ENCODE measurements around the gene QSER1. TPM values are rescaled to one million over a fixed set of nuclear protein-coding genes. Genes with fewer than 3 reads are reported as not detected.

The QSER1 gene
- total RNA-seq, 4 donors from 2014 or later, result 27.0 to 89.0 (median 49.5) TPM

DNA sequence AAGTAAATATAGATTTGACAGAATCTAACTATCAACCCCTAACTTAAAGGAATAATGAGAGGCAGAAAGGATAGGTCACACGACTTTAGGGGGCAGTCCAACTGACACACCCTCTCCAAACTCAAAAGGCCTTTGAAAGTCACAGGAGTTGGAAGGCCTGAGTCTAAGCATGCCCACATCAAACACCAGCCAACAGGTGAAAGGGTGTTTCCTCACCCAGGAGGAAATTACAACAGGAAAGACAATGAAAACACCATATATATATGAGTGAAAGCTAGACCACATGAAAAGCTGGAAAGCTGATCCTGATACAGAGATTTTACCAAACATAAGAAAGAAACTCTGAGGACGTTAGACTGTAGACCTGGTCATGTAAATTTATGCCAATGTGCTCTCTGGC, 112.6 kb downstream of the QSER1 start:
- Histone ChIP-seq H3K27me3 (no peaks in the 10 kb centered on the region), H3K9me3 (no peaks in the 10 kb centered on the region), H3K4me1 (no peaks in the 10 kb centered on the region), H3K36me3 (no peaks in the 10 kb centered on the region), H3K27ac (no peak overlapping the region), H3K4me3 (no peak overlapping the region)
- no peak for DNase-seq (ENCODE audit: low spot score in 2 of 2)
- 48% methylated on average over 2 of the region's 2 CpGs for WGBS
- TF ChIP-seq EP300 (IDR thresholded peaks at IDR 0.05), result no peak
- no peak for TF ChIP-seq POLR2AphosphoS5 (IDR thresholded peaks at IDR 0.05)
- TF ChIP-seq, protein P1, sequence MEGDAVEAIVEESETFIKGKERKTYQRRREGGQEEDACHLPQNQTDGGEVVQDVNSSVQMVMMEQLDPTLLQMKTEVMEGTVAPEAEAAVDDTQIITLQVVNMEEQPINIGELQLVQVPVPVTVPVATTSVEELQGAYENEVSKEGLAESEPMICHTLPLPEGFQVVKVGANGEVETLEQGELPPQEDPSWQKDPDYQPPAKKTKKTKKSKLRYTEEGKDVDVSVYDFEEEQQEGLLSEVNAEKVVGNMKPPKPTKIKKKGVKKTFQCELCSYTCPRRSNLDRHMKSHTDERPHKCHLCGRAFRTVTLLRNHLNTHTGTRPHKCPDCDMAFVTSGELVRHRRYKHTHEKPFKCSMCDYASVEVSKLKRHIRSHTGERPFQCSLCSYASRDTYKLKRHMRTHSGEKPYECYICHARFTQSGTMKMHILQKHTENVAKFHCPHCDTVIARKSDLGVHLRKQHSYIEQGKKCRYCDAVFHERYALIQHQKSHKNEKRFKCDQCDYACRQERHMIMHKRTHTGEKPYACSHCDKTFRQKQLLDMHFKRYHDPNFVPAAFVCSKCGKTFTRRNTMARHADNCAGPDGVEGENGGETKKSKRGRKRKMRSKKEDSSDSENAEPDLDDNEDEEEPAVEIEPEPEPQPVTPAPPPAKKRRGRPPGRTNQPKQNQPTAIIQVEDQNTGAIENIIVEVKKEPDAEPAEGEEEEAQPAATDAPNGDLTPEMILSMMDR (IDR thresholded peaks at IDR 0.05), result no peak
- no peak for TF ChIP-seq POLR2A (IDR thresholded peaks at IDR 0.05)

- TF ChIP-seq POLR2AphosphoS5 (IDR thresholded peaks at IDR 0.05) (no peak), EP300 (IDR thresholded peaks at IDR 0.05) (no peak)
- H3K36me3 ChIP-seq, result no peaks in the 10 kb centered on the region
- H3K27me3 ChIP-seq, result no peaks in the 10 kb centered on the region
- H3K9me3 ChIP-seq, result no peaks in the 10 kb centered on the region
- H3K4me3 ChIP-seq, result no peak overlapping the region
- no peak overlapping the region for H3K27ac ChIP-seq
- H3K4me1 ChIP-seq, result no peaks in the 10 kb centered on the region
- no peak for DNase-seq (ENCODE audit: low spot score in 2 of 2)
Observed at GRCh38 chr11:33006010-33006409, 113.4 kb downstream of the QSER1 start.

DNA sequence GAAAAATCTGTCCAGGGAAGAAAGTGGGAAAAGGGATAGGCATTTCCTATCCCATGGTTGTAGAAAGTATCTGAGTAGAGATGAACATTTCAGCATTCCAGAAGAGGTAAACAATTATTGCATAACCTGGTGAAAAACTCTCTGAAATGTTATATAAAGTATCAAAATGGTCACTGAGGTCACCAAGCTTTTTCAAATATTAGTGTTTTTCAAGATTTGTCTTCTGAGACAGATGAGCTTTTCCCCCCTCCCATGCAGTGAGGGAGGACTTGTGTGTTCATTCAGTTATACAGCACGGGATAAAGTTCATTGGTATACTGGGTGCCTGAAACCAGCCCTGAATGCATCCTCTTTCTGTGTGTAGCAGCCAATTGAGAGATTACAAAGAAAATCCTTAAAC, 121.1 kb downstream of the QSER1 start:
- no peak overlapping the region for H3K4me3 ChIP-seq
- no peaks in the 10 kb centered on the region for H3K36me3 ChIP-seq
- 52% methylated on average over 1 of the region's 1 CpG for WGBS
- TF ChIP-seq, protein P1 (IDR thresholded peaks at IDR 0.05), result no peak
- TF ChIP-seq POLR2A (IDR thresholded peaks at IDR 0.05), result no peak
- no peak for TF ChIP-seq EP300 (IDR thresholded peaks at IDR 0.05)
- TF ChIP-seq POLR2AphosphoS5 (IDR thresholded peaks at IDR 0.05), result no peak
- H3K27ac ChIP-seq, result no peak overlapping the region
- H3K9me3 ChIP-seq, result no peaks in the 10 kb centered on the region
- no peak for DNase-seq (ENCODE audit: low spot score in 2 of 2)
- no peaks in the 10 kb centered on the region for H3K27me3 ChIP-seq
- H3K4me1 ChIP-seq, result peaks cover 27% of the 10 kb centered on the region

GRCh38 chr11:33015621-33016551, 123.3 kb downstream of the QSER1 start, which contains the start of gene DEPDC7:
TSS of gene DEPDC7 (plus strand) at chr11:33015878. CDS start at chr11:33015956, 78 bp downstream.
- peak; percentile 90 to 91 for DNase-seq (ENCODE audit: low spot score in 2 of 2)
- Histone ChIP-seq H3K4me3 (peak within 1 kb of the TSS; percentile 74), H3K9me3 (no peaks in the 10 kb centered on the region), H3K27me3 (no peaks in the 10 kb centered on the region), H3K36me3 (no peaks in the 10 kb centered on the region), H3K27ac (peak within 1 kb of the TSS; percentile 68), H3K4me1 (peaks cover 27% of the 10 kb centered on the region)
- 2% methylated on average over 39 of the region's 89 CpGs for WGBS
- TF ChIP-seq POLR2A (IDR thresholded peaks at IDR 0.05) (no peak), POLR2AphosphoS5 (IDR thresholded peaks at IDR 0.05) (no peak), EP300 (IDR thresholded peaks at IDR 0.05) (no peak)
- TF ChIP-seq, protein P1 (IDR thresholded peaks at IDR 0.05), result no peak

DNA sequence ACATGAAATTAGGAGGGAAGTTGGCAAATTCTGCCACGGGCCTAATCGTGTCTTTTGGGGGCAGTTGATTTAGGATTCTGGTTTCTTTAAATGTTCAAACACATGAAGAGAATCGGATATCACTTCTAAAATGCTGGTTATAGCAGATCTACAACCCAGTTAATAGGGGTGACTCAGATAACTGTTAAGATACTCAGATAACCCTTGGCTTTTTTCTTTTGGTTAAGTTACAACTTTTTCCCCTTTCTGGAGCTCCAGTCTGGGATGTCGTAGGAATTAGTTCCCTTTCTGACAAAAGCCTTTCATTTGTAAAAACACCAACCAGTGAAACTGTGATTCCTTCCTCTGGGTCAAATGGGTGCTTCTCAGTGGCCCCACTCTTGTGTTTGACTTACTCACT, 124.0 kb downstream of the QSER1 start:
- no peaks in the 10 kb centered on the region for H3K27me3 ChIP-seq
- no peak for TF ChIP-seq EP300 (IDR thresholded peaks at IDR 0.05)
- TF ChIP-seq POLR2AphosphoS5 (IDR thresholded peaks at IDR 0.05), result no peak
- no peak for TF ChIP-seq POLR2A (IDR thresholded peaks at IDR 0.05)
- TF ChIP-seq, protein P1 (IDR thresholded peaks at IDR 0.05), result no peak
- WGBS, result 40% methylated on average over 4 of the region's 4 CpGs
- H3K4me3 ChIP-seq, result peak overlapping the region; percentile 74
- peaks cover 23% of the 10 kb centered on the region for H3K4me1 ChIP-seq
- H3K27ac ChIP-seq, result no peak overlapping the region
- DNase-seq (ENCODE audit: low spot score in 2 of 2), result no peak
- no peaks in the 10 kb centered on the region for H3K9me3 ChIP-seq
- H3K36me3 ChIP-seq, result no peaks in the 10 kb centered on the region
